AG04450 (cell line): Measurements from ENCODE around the gene STX12. TPM values are rescaled to one million over a fixed set of nuclear protein-coding genes. Genes with fewer than 3 reads are reported as not detected.

Source experiments
- CTCF ChIA-PET: fragments of 300-600, 350-600 bp; formaldehyde crosslinking; extraction: SDS; loops from one replicate; lab custom pipeline; 2022; ENCODE audit warnings: antibody characterized with exemption, inconsistent platforms; lab: Charles Lee
- POLR2A ChIA-PET: fragments of 350-600 bp; formaldehyde crosslinking; extraction: SDS; loops from one replicate; lab custom pipeline; 2021; ENCODE audit warnings: antibody characterized with exemption, inconsistent platforms; lab: Yijun Ruan, JAX
- DNase-seq: peaks from one replicate; pipeline ENCODE4 v3.0.0-alpha.2; 2011; ENCODE audit warnings: low read depth, low spot score
- H3K27ac ChIP-seq: one replicate; pipeline ENCODE4 v1.5.1; 2012; ENCODE audit warnings: low read depth, low read length, control low read depth
- H3K27me3 ChIP-seq: one replicate; pipeline ENCODE4 v1.6.0; 2012; ENCODE audit warnings: low read length; ENCODE audit not compliant: control insufficient read depth, insufficient read depth
- H3K4me3 ChIP-seq: 2 replicates; pipeline ENCODE4 v1.5.1; 2011; ENCODE audit warnings: mild to moderate bottlenecking, low read depth, low read length, control low read depth
- H3K9me3 ChIP-seq: 2 replicates; pipeline ENCODE4 v1.5.1; 2012; ENCODE audit warnings: low read length; ENCODE audit not compliant: control insufficient read depth, insufficient read depth
- CTCF ChIP-seq: IDR thresholded peaks from 2 replicates; pipeline ENCODE4 v1.5.1; 2011; ENCODE audit warnings: low read depth, low read length, control low read depth, inconsistent platforms
- polyA plus RNA-seq: library from polyadenylated mRNA; depleted of rRNA; stranded (reverse); fragments of >200 nt; gene quantifications from 2 replicates; pipeline ENCODE4 v1.2.3, GENCODE V29; 2011

The STX12 gene
- polyA plus RNA-seq, 1 experiment: 42.6 TPM

DNA sequence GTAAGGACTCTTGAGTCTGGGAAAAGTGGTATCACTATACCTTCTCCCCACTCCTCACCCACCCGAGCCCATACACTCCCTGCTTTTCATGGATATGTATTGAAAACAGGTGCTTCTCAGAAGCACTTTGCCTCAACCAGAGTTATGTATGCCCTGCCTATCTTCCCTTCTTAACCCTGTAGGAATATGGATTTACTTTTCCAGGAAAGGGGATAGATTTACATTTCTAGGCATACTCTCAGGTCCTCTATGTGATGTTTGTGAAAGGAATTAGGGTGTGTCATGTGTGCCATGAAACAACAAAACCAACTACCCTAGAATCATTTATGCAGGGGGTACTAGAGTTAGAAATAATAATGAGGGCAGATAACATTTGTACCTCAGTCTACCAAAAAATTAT is 11.0 kb upstream of the STX12 start:
- Histone ChIP-seq H3K9me3 (no peaks in the 10 kb centered on the region), H3K27me3 (no peaks in the 10 kb centered on the region), H3K27ac (no peak overlapping the region), H3K4me3 (no peak overlapping the region)
- POLR2A ChIA-PET: interaction anchor here (0.7 kb wide), 1 partner anchor 81 kb away, joined by 5 read pairs; no protein-coding TSS in a partner anchor
- CTCF ChIA-PET: interaction anchor here (0.6 kb wide), 1 partner anchor 42 kb away, joined by 4 read pairs; no protein-coding TSS in a partner anchor
- no peak for DNase-seq
- TF ChIP-seq CTCF: no peak

- no peak for TF ChIP-seq CTCF
- H3K27me3 ChIP-seq: no peaks in the 10 kb centered on the region
- H3K9me3 ChIP-seq: no peaks in the 10 kb centered on the region
- DNase-seq: no peak
- no peak overlapping the region for H3K4me3 ChIP-seq
- no peak overlapping the region for H3K27ac ChIP-seq
- ChIA-PET POLR2A (no interaction called here), CTCF (no interaction called here)
Measured at GRCh38 chr1:27763358-27763757, 9.7 kb upstream of the STX12 start.

DNA sequence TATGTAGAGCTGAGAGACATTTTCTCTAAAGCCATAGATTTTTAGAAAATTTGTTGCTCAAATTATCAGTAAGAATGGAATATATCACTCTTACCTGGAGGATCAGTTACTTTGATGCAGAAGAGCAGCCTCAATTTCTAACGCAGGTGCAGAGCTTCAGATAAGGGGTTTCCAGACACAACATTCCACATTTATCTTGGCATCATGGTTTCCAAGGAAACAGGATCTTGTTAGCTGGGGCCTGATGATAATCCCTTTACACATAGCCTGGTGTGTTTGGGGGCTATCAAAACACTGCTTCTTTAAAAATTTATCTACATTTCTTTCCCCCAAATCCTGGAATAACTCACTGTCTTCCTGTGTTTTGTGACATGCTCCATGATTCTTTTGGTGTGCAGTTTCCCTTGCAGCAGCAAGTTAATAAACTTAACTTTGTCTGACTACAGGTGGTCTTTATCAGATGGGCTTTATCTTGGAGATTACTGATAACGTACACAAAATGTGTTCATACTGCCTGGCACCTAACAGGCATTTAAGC is 2.7 kb upstream of the STX12 start:
- Histone ChIP-seq H3K4me3 (no peak overlapping the region), H3K27ac (no peak overlapping the region), H3K9me3 (no peaks in the 10 kb centered on the region; the same call in 1 of the 2 replicates), H3K27me3 (no peaks in the 10 kb centered on the region)
- DNase-seq: no peak
- ChIA-PET CTCF (interaction anchor here (1.6 kb wide), 1 partner anchor 100 kb away, joined by 7 read pairs; no protein-coding TSS in a partner anchor), POLR2A (no interaction called here)
- no peak for TF ChIP-seq CTCF

GRCh38 chr1:27772036-27772931 is 735 bp upstream of the STX12 start:
- Histone ChIP-seq H3K4me3 (peak overlapping the region; percentile 56), H3K9me3 (no peaks in the 10 kb centered on the region; the same call in 1 of the 2 replicates), H3K27me3 (no peaks in the 10 kb centered on the region), H3K27ac (peak overlapping the region; percentile 79)
- no peak for TF ChIP-seq CTCF
- DNase-seq: no peak
- ChIA-PET CTCF (interaction anchor here (0.5 to 1.7 kb wide), 5 partner anchors 16 to 475 kb away, joined by 3 to 10 read pairs (median 3); partner anchors contain the start of gene FAM76A), POLR2A (interaction anchor here (0.5 to 2.2 kb wide), 12 partner anchors 9 to 530 kb away, joined by 3 to 27 read pairs (median 6); partner anchors contain the start of genes FAM76A, IFI6, PPP1R8 and XKR8)
